ENCODE data around the gene TWIST2.

TWIST2 gene

DNA sequence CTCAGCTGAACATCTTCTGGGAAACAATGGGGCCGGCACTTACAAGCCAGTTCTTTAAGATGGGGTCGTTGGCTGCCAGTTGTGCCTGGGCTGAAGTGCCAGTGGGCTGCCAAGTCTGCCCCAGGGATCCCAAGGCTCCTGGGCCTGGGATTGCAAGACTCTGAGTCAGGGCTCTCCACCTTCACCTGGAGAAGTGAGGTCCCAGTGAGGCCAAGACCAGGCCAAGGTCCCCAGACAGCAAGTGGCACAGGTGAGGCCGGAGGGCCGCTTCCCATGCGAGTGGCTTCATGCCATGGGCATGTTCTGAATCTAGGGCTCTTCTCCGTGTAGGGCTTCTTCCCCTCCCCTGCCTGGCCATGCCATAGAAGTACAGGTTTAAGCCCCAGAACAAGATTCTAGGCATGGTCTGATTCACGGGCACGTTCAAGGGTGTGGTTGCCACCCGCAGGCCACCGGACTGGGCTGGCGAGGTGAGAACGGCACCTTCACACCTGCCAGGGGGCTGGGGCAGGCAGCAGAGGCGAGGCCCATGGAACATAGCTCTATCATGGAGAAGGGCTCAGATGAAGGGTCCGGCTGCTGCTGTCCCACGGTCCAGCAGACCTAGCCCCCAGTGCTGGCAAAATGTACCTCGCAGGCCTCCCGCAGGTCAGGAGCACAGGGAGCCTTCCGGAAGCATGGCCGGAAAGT, 36.4 kb downstream of the TWIST2 start:
- Mint-ChIP-seq H3K4me3 (no peak overlapping the region), H3K27me3 (peaks cover 2% of the 10 kb centered on the region), H3K27ac (no peak overlapping the region), H3K4me1 (no peaks in the 10 kb centered on the region), H3K9me3 (no peaks in the 10 kb centered on the region), H3K36me3 (no peaks in the 10 kb centered on the region)

DNA sequence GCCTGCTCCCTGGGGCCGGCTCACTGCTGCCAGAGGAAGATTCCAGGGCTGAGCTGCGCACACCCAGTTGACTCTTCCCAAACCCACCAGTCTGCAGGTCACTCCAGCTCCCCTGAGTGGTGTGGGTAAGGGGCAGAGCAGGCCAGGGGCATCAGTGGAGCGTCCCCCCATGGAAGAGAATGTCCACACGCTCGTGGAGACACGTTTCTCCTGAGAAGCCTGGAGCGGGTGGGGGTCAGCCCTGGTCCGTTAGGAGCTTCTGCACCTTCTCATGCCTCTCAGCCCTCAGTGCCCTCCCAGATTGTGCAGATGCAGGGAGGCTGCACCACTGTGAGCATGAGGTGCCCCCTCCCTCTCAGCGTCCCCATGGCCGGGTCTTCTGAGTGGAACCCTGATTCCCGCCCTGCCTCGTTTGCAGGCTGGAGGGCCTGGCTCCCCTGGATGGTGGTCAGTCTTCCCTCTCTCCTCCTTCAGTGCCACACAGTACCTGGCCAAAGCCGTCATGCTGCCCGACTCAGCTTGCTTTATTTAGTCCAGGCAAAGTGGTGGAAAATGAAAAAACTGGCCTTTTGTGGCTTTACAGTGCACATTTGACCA, 37.0 kb downstream of the TWIST2 start:
- peaks cover 2% of the 10 kb centered on the region for H3K27me3 Mint-ChIP-seq
- no peaks in the 10 kb centered on the region for H3K4me1 Mint-ChIP-seq
- H3K36me3 Mint-ChIP-seq, result no peaks in the 10 kb centered on the region

DNA sequence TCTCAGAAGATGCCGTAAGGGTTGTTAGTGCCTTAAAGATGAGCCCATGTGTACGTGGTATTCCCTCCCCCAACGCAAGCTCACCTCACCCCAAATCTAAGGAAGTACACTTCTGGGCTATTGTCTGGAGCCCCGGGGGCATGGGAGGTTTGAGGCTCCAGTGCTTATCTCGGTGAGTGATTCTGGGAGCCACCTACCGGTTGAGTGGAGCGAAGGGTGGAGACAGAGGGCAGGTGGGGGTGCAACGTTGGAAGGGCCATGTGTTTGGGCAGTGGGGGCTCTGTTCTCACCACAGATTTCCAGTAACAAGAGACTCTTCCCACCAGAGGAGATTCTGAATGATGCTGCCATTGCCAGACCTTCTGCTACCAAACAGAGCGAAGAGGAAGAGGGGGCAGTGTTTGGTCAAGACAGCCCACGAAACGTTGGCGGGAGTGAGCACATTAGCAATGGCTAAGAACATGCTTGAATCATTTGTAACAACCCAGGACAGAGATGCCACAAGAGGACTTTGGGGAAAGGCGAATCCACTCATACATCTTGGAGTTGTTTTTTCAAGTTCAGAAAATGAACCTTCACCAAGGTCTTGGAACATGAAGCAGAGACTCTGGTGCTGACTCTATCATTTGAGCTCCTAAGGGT, 38.7 kb downstream of the TWIST2 start:
- no peak overlapping the region for H3K4me3 Mint-ChIP-seq
- H3K9me3 Mint-ChIP-seq, result no peaks in the 10 kb centered on the region
- H3K36me3 Mint-ChIP-seq, result no peaks in the 10 kb centered on the region
- H3K27ac Mint-ChIP-seq, result no peak overlapping the region
- H3K4me1 Mint-ChIP-seq, result no peaks in the 10 kb centered on the region
- H3K27me3 Mint-ChIP-seq, result peaks cover 2% of the 10 kb centered on the region

More for the DNA sequence above, 37.0 kb downstream of the TWIST2 start:
- H3K4me3 Mint-ChIP-seq, result no peak overlapping the region
- H3K27ac Mint-ChIP-seq, result no peak overlapping the region
- no peaks in the 10 kb centered on the region for H3K9me3 Mint-ChIP-seq

GRCh38 chr2:238887616-238888015, 39.7 kb downstream of the TWIST2 start:
- no peak overlapping the region for H3K4me3 Mint-ChIP-seq
- no peaks in the 10 kb centered on the region for H3K27me3 Mint-ChIP-seq
- H3K4me1 Mint-ChIP-seq, result no peaks in the 10 kb centered on the region
- no peaks in the 10 kb centered on the region for H3K9me3 Mint-ChIP-seq
- no peak overlapping the region for H3K27ac Mint-ChIP-seq
- no peaks in the 10 kb centered on the region for H3K36me3 Mint-ChIP-seq

DNA sequence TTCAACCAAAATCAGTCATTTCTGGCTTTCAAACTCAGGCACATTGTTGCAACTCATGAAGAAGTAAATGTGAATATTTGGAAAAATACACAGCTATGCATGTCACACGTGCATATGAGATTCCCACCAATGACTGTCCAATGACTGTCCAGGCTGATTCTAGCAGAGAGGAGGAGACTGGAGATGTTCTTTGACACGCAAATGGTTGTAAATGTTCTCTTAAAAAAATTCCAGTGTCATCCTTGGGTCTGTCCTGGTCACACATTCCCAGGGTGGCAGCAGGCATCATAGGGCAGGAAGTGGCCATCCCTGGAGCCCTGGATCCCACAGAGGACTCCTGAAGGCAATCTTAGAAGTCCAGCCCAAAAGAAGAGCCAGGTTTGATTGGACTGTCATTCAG, 40.9 kb downstream of the TWIST2 start:
- no peak overlapping the region for H3K4me3 Mint-ChIP-seq
- H3K4me1 Mint-ChIP-seq, result no peaks in the 10 kb centered on the region
- H3K27ac Mint-ChIP-seq, result no peak overlapping the region
- no peaks in the 10 kb centered on the region for H3K27me3 Mint-ChIP-seq
- no peaks in the 10 kb centered on the region for H3K36me3 Mint-ChIP-seq
- no peaks in the 10 kb centered on the region for H3K9me3 Mint-ChIP-seq

DNA sequence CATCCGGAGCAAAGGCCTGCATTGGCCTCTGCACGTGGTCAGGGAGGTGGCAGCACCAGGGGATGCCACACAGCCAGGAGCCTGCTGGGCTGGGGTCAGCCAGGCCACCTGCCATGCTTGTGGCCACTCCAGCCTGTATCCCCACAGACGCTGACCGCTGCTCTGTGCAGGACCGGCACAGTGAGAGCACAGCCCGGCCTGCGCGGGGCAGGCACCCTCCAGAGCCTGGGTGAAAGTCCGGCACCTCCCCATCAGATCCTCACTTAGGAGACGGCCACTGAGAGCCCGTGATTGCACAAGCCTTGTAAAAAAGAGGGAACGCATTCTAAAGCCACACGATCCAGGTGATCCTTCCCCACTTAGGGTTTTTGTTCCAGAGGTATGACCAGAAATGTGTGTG, 42.2 kb downstream of the TWIST2 start:
- Mint-ChIP-seq H3K27me3 (no peaks in the 10 kb centered on the region), H3K27ac (no peak overlapping the region), H3K4me1 (no peaks in the 10 kb centered on the region), H3K36me3 (no peaks in the 10 kb centered on the region), H3K4me3 (no peak overlapping the region), H3K9me3 (no peaks in the 10 kb centered on the region)

DNA sequence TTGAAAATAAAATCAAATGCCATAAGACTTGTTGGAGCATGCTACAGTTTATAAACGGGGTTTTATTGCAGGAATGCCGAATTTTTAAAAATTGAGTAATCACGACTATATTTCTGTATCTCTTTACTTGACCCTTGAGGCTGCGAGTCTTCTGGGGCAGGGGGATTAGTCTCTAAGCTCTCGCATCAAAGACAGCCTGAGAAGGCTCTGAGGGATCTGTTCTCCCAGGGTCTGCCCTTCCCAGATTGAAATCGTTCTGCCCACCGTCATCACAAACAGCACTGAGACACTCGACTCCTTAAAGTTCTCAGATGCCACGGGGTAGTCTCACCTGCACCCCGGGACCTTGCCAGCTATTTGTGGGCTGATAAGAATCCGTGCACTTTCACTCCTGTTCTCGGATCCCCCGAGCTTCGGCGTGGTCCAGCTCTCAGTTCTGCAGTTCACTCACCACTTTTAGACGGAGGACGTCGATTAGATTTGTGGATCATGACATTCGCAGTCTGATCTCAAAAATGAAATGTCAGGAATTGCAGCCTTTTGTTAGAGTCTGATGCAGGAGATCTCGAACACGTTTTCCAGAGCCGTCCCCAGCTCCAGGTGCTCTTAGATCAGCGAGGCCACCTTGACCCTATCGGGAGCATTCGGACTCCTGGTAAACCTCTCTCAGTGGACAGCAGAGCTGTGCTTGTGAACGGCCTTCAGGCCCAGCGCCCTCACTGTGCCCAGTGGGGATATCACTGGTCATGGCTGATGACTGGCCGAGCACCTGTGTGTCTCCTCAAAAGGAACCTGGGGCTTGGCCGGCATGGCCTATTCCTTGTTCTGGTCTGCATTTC, 43.0 kb downstream of the TWIST2 start:
- Mint-ChIP-seq H3K36me3 (no peaks in the 10 kb centered on the region), H3K4me1 (no peaks in the 10 kb centered on the region), H3K27me3 (no peaks in the 10 kb centered on the region), H3K4me3 (no peak overlapping the region), H3K9me3 (no peaks in the 10 kb centered on the region), H3K27ac (no peak overlapping the region)

DNA sequence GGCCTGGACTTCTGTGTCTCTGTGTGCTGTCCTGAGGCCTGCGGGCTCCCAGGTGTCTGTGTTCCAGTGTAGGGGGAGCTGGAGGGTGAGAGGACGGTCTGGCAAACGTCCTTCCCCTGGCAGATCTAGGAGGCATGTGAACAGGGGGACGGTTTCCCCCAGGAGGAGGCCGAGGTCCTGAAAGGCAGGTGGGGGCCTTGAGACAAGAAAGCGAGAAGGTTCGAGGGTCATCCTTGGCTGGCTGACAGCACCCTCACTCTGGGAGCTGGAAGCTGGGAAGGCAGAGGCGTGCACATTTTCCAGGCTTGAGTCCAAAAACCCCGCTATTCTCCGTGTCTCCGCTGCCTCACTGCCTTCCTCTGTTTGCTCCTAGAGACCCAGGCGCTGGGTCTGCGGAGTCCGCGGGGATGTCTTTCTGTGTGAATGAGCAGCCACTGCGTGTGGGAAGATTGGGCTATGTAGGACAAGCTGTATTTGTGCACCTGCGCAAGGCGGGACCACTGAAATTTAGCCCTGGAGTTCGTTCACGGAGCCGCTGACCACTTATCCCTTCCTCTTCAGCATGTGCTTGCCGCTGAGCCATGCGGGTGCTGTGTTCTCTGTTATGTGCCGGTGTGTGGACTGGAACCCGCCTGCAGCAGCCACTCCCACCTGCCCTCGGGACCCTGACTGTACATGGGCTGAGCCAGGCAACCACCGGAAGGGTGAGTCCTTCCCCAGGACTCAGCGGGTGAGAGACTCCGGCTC, 43.7 kb downstream of the TWIST2 start:
- no peaks in the 10 kb centered on the region for H3K4me1 Mint-ChIP-seq
- no peak overlapping the region for H3K27ac Mint-ChIP-seq
- no peaks in the 10 kb centered on the region for H3K9me3 Mint-ChIP-seq
- H3K4me3 Mint-ChIP-seq, result no peak overlapping the region
- H3K27me3 Mint-ChIP-seq, result no peaks in the 10 kb centered on the region
- H3K36me3 Mint-ChIP-seq, result no peaks in the 10 kb centered on the region

DNA sequence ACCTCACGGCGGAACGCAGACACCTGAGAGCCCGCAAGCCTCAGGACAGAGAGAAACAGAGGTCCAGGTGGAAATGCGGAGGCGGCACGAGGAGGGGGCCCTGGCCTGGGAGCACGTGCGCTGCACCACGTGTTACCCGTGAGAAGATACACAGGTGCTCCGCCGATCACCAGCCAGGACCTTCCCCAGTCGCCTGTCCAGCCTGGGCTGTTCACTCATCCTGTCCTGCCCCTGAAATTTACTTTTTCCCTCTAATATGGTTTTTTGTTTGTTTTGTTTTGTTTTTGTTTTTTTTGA, 44.3 kb downstream of the TWIST2 start:
- Mint-ChIP-seq H3K36me3 (no peaks in the 10 kb centered on the region), H3K27me3 (no peaks in the 10 kb centered on the region), H3K4me3 (no peak overlapping the region), H3K9me3 (no peaks in the 10 kb centered on the region), H3K4me1 (no peaks in the 10 kb centered on the region), H3K27ac (no peak overlapping the region)

- Mint-ChIP-seq H3K27ac (no peak overlapping the region), H3K4me3 (no peak overlapping the region), H3K9me3 (no peaks in the 10 kb centered on the region), H3K36me3 (no peaks in the 10 kb centered on the region), H3K27me3 (no peaks in the 10 kb centered on the region), H3K4me1 (no peaks in the 10 kb centered on the region)
Observed at GRCh38 chr2:238892796-238893195, 44.9 kb downstream of the TWIST2 start.

- no peak overlapping the region for H3K4me3 Mint-ChIP-seq
- no peaks in the 10 kb centered on the region for H3K9me3 Mint-ChIP-seq
- H3K4me1 Mint-ChIP-seq, result no peaks in the 10 kb centered on the region
- no peaks in the 10 kb centered on the region for H3K27me3 Mint-ChIP-seq
- H3K36me3 Mint-ChIP-seq, result no peaks in the 10 kb centered on the region
- no peak overlapping the region for H3K27ac Mint-ChIP-seq
Observed at GRCh38 chr2:238893349-238894000, 45.6 kb downstream of the TWIST2 start.

DNA sequence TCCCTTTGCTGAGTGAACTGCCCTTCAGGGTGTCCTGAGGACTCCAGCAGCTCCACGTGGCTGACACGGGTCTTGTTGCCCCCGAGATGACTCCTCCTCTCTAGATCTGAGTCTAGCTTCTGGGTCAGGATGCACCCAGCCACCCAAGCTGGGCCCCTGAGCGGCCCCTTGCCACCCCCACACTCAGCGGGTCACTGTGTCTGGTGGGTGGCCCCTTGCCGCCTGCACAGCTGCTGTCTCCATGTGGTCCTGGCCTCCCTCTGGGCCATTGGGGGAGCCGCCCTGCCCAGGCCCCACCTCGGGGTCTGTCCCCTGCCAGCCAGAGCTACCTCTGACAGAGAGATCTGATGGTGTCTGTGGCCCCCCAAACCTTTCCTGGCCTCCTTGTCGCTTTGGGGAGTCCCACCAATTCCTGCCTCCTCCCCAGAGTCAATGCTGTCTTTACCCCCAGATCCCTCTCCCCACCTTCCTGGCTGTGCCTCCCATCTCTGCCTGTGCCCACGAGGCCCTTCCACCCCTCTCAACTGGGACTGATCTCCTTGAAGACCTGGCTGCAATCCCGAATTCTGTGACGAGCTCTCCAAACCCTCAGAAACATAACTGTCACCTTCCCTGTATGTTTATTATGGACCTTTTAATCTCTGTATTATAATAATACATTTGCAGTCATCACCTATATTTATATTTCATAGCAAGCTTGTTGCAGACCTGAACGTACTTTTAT, 46.5 kb downstream of the TWIST2 start:
- Mint-ChIP-seq H3K36me3 (no peaks in the 10 kb centered on the region), H3K9me3 (no peaks in the 10 kb centered on the region), H3K27ac (no peak overlapping the region), H3K4me3 (no peak overlapping the region), H3K27me3 (no peaks in the 10 kb centered on the region), H3K4me1 (no peaks in the 10 kb centered on the region)

- no peaks in the 10 kb centered on the region for H3K27me3 Mint-ChIP-seq
- no peaks in the 10 kb centered on the region for H3K4me1 Mint-ChIP-seq
- no peaks in the 10 kb centered on the region for H3K9me3 Mint-ChIP-seq
- no peaks in the 10 kb centered on the region for H3K36me3 Mint-ChIP-seq
- H3K27ac Mint-ChIP-seq, result no peak overlapping the region
- no peak overlapping the region for H3K4me3 Mint-ChIP-seq
Observed at GRCh38 chr2:238894950-238895298, 47.0 kb downstream of the TWIST2 start.

- no peaks in the 10 kb centered on the region for H3K27me3 Mint-ChIP-seq
- no peak overlapping the region for H3K4me3 Mint-ChIP-seq
- H3K4me1 Mint-ChIP-seq, result no peaks in the 10 kb centered on the region
- no peaks in the 10 kb centered on the region for H3K36me3 Mint-ChIP-seq
- no peaks in the 10 kb centered on the region for H3K9me3 Mint-ChIP-seq
- H3K27ac Mint-ChIP-seq, result no peak overlapping the region
Observed at GRCh38 chr2:238895361-238895882, 47.5 kb downstream of the TWIST2 start.
